Measurements from ENCODE around the gene SPOP.

DNA sequence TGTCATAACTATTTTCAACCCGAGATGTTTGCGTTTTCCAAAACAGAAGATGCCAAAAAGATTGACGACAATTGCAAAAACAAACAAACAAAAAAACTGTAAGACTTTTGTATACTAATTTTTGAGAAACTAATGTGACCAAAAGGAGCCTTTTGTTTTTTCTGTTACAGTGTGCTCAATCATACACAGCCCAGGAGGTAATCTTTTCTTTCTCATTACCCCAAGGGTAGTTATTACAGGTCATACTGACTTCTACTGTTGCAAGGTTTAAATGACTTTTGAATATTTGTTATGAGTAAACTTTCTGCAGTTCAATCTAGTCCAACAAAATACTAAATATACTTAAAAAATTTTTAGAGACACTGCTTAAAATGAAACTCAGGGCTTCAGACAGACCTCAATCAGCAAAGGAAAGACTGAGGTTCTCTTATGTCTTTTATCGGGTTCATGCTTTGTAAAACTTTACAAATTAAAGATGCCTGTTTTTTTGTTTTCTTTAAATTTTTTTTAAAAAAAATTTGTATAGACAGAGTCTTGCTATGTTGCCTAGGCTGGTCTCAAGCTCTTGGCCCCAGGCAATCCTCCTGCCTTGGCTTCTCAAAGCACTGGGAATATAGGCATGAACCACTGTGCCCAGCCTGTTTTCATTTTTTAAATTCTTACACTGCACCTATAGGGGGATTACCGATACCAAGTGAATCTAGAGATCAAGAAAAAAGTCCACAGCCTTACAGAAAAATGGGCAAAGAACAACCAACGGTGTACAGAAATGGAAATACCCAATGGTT, 47.6 kb downstream of the SPOP start:
- TF ChIP-seq, protein P1, sequence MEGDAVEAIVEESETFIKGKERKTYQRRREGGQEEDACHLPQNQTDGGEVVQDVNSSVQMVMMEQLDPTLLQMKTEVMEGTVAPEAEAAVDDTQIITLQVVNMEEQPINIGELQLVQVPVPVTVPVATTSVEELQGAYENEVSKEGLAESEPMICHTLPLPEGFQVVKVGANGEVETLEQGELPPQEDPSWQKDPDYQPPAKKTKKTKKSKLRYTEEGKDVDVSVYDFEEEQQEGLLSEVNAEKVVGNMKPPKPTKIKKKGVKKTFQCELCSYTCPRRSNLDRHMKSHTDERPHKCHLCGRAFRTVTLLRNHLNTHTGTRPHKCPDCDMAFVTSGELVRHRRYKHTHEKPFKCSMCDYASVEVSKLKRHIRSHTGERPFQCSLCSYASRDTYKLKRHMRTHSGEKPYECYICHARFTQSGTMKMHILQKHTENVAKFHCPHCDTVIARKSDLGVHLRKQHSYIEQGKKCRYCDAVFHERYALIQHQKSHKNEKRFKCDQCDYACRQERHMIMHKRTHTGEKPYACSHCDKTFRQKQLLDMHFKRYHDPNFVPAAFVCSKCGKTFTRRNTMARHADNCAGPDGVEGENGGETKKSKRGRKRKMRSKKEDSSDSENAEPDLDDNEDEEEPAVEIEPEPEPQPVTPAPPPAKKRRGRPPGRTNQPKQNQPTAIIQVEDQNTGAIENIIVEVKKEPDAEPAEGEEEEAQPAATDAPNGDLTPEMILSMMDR (IDR thresholded peaks at IDR 0.05), result no peak
- TF ChIP-seq POLR2A (IDR thresholded peaks at IDR 0.05), result no peak
